Mammary microvascular endothelial cell (primary cell): ENCODE measurements around the gene ABHD2. TPM values are rescaled to one million over a fixed set of nuclear protein-coding genes. Genes with fewer than 3 reads are reported as not detected.

Experiments used
- total RNA-seq: library from RNA; depleted of rRNA; stranded (reverse); fragments of >200 nt; gene quantifications from 2 replicates; pipeline ENCODE4 v1.2.3, GENCODE V29; 2015

Gene ABHD2, protein sequence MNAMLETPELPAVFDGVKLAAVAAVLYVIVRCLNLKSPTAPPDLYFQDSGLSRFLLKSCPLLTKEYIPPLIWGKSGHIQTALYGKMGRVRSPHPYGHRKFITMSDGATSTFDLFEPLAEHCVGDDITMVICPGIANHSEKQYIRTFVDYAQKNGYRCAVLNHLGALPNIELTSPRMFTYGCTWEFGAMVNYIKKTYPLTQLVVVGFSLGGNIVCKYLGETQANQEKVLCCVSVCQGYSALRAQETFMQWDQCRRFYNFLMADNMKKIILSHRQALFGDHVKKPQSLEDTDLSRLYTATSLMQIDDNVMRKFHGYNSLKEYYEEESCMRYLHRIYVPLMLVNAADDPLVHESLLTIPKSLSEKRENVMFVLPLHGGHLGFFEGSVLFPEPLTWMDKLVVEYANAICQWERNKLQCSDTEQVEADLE
- total RNA-seq = 31.6 and 40.5 TPM in 2 replicates

DNA sequence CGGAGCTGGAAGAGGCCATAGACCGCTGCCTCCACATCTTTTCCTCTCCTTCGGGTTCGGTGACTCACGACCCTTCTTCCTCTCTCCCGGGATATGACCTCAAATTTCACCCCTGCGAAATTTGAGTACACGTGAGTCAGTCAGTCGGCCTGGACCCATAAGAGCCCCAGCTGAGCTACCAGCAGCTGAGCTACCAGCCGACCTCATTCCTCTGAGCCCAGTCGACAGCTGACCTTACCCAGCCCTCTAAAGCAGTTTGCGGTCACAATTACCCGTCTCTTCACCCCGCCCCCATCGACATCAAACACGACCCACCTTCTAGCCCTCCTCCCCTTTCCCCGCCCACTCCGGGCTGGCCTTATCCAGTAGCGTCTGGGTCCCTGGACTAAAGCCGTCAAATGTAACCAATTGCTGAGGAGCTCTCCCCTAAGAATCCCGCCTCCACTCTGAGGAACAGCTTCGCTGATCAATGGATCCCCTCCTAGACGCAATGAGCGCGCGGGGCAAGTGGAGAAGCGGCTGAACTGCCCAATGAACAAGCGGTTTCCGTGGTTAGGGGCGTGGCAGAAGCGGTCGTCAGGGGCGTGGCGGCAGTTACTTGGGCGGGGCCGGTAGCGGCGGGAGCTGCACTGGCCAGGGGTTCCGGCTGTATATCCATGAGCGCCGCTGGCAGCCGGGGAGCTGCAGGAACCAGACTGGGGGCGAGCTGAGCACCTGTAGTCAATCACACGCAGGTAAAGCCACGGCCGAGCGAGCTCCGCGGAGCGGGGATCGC lies at the start of gene ABHD2:
Gene ABHD2 (plus strand): TSS at position 627 of the 775 bp plus-strand sequence. CDS start 27,872 bp downstream, outside the sequence.

DNA sequence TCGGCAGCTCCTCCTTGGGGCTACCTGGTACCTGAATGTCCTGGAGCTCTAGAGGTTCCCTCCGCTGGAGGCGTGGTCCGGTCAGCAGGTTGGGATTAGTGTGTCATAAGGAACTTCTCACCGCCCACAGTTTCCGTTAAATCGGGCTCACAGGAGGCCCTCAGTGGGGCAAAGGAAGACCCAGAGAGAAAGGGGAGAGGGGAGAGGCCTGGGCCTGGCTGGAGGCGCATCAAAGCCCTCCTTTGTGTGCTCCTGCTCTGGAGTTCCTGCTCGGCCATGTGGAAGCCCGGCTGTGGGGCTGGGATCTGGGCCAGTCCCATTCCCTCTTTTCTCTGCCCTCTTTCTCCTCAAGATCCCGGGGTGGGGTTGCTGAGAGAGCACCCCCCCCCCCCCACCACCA lies 133.3 kb downstream of the ABHD2 start, which contains the start of gene RLBP1:
Gene RLBP1 (minus strand): TSS at position 37 of the 400 bp plus-strand sequence. CDS start 2,604 bp downstream, outside the sequence.

DNA sequence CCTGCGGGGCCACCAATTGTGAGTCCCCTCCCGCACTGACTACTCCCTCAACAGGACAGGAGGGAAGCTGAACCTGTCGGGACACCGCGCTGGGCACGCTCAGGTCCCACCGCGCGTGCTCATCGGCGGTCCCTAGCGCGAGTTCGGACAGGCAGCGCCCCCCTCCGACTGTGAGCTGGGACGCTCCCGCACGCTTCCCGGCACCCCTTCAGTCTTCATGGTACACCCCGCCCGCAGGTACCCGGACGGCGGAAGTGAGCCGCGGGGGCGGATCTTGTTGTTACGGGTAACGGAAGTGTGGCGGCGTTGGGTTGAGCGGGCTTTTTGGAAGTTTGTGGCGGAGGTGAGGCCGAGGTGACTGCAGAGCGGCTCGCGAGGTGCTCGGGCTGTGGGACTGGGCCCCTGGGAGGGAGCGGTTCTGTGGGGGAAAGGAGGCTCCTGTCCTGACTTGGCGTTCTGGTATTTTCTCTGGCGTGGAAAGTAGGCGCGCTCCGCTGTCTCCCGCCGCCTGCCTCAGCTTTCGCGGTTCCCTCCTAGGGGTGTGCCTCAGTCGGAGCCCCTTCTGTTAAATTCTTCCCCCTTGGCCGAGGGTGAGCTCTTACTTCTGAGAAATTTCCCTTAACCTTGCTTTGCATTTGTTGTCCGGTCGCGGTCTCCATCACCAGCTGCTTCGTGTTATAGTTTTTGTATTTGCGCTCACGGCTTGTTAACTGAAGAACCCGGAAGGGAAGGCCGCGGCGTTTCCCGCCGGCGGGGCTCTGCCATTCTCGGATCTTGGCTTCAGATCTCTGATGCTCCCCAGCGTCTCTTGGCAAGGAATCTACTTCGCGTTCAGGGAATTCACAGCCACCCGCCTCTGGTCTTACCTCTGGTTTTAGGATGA lies 155.7 kb downstream of the ABHD2 start, which contains the start of gene FANCI:
Gene FANCI (plus strand): TSS at position 289 of the 883 bp plus-strand sequence. CDS start 3,669 bp downstream, outside the sequence.

Other genes with a start within 250 kb of the ABHD2 start
- 10.5 and 11.7 TPM in 2 replicates for gene HAPLN3, start 192.9 kb upstream of the ABHD2 start, total RNA-seq
- 32.6 and 39.8 TPM in 2 replicates for gene MFGE8, start 175.1 kb upstream of the ABHD2 start, total RNA-seq
- not detected in 2 replicates for gene RLBP1, start 133.1 kb downstream of the ABHD2 start, total RNA-seq
- 33.8 and 37.7 TPM in 2 replicates for gene FANCI, start 155.5 kb downstream of the ABHD2 start, total RNA-seq
- 63.2 and 69.7 TPM in 2 replicates for gene POLG, start 246.4 kb downstream of the ABHD2 start, total RNA-seq